ENCODE results near the gene FBXO15. TPM values are rescaled to one million over a fixed set of nuclear protein-coding genes. Genes with fewer than 3 reads are reported as not detected.
A peak's percentile ranks its signal among the peaks of the same experiment; 100 is the strongest.

Gene FBXO15
- total and polyA plus RNA-seq, 2 of the 8 experiments (the other 6 are each of a cell fraction or from before 2014, with no cell fraction given) = 0.84 to 0.85 TPM

DNA sequence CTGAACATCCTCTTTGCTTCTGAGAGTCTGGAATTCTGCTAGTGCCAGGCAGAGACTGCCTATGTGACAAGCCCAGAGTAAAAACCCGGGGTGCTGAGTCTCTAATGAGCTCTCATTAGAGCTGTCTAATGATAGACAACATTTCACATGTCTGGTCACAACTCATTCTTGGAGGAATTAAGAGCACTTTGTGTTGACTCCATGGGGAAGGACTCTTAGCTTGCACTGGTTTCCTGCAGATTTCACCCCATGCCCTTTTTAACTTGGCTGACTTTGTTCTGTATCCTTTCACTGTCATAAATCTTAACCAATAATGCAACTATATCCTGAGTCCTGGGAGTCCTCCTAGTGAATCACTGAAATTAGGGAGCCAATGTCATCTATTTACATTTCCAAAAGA, 33.5 kb downstream of the FBXO15 start:
- H2BK5ac ChIP-seq (ENCODE audit: low read depth, low read length) = no peak overlapping the region
- H3K27me3 ChIP-seq (replicated peaks in 1 of 4; ENCODE audit: control insufficient read depth in 3 of 4, extremely low read depth in 1 of 4, insufficient read depth in 3 of 4, low read length in 3 of 4) = no peaks in the 10 kb centered on the region
- no peak overlapping the region for H2BK15ac ChIP-seq (ENCODE audit: low read length)
- H3K79me2 ChIP-seq (ENCODE audit: control insufficient read depth in 1 of 2, insufficient read depth in 2 of 2, low read length in 2 of 2) = no peaks in the 10 kb centered on the region
- H3K9me3 ChIP-seq (ENCODE audit: insufficient read depth in 2 of 2, low read depth in 1 of 2, low read length in 1 of 2) = peaks cover 5 to 8% of the 10 kb centered on the region in 2 experiments; a peak in 3 of 4 replicates
- WGBS, 2 experiments (ENCODE audit: extremely low coverage in 1 of 2, insufficient coverage in 1 of 2, insufficient read length in 1 of 2, insufficient replicate concordance in 2 of 2, low coverage in 1 of 2, low lambda C conversion rate in 2 of 2, missing lambda C conversion rate in 1 of 2) = 87% methylated on average over 1 of the region's 1 CpG; no CpG with 5 or more reads in 1 of the 2 experiments
- no peak overlapping the region for H3K27ac ChIP-seq (ENCODE audit: low read depth, low read length)
- H3K4ac ChIP-seq (replicated peaks; ENCODE audit: insufficient read length, low read depth, low read length) = no peak overlapping the region
- H2AFZ ChIP-seq (ENCODE audit: low read length) = no peak overlapping the region
- DNase-seq (ENCODE audit: low read depth in 1 of 2, low spot score in 2 of 2) = no peak
- H4K5ac ChIP-seq (ENCODE audit: insufficient read length, low read depth, low read length) = no peak overlapping the region
- no peak overlapping the region for H3K4me2 ChIP-seq (ENCODE audit: insufficient read depth in 1 of 2, low read depth in 2 of 2, low read length in 2 of 2)
- H2AK5ac ChIP-seq (ENCODE audit: low read depth, low read length) = no peak overlapping the region
- H2BK12ac ChIP-seq (ENCODE audit: low read depth, low read length) = 0 out of 2 replicates have a peak overlapping the region, but pooled peaks have one; percentile 4
- H4K8ac ChIP-seq (ENCODE audit: extremely low read depth, insufficient read depth, low read length) = no peak overlapping the region
- no peak for FAIRE-seq
- H3K18ac ChIP-seq (ENCODE audit: extremely low read depth, low read length) = no peak overlapping the region
- H3K9ac ChIP-seq (replicated peaks in 1 of 4; ENCODE audit: extremely low read depth in 1 of 4, low read depth in 3 of 4, low read length in 3 of 4) = no peak overlapping the region
- H3K4me3 ChIP-seq (ENCODE audit: extremely low read depth in 1 of 4, insufficient read depth in 2 of 4, low read depth in 3 of 4, low read length in 4 of 4) = no peak overlapping the region
- H2BK20ac ChIP-seq (ENCODE audit: low read length) = no peak overlapping the region
- peaks cover 2 to 13% (median 8%) of the 10 kb centered on the region in 4 experiments; a peak in 5 of 7 replicates for H3K4me1 ChIP-seq (replicated peaks in 1 of 4; ENCODE audit: control insufficient read depth in 3 of 4, insufficient read depth in 4 of 4, low read length in 3 of 4)
- no peak overlapping the region for H3K14ac ChIP-seq (ENCODE audit: insufficient read length)
- no peaks in the 10 kb centered on the region; the same call in 1 of the 2 replicates for H3K23me2 ChIP-seq (ENCODE audit: low read depth, low read length)
- no peaks in the 10 kb centered on the region for H3K79me1 ChIP-seq (ENCODE audit: low read depth, low read length)
- no peak overlapping the region for H3K23ac ChIP-seq (ENCODE audit: insufficient read length)
- no peak overlapping the region for H2BK120ac ChIP-seq (replicated peaks; ENCODE audit: low read depth, low read length)
- no peak overlapping the region for H4K91ac ChIP-seq (replicated peaks; ENCODE audit: insufficient read length, low read length)
- no peak overlapping the region for H3K56ac ChIP-seq (replicated peaks; ENCODE audit: insufficient read length, low read depth, low read length)
- H3K36me3 ChIP-seq (ENCODE audit: control insufficient read depth in 2 of 4, insufficient read depth in 4 of 4, low read length in 3 of 4) = no peaks in the 10 kb centered on the region
- ChIA-PET POLR2A (ENCODE audit: partially characterized antibody) (no interaction called here), CTCF (ENCODE audit: partially characterized antibody) (interaction anchor here (1.0 to 2.5 kb wide), 5 partner anchors 31 to 215 kb away, joined by 3 to 12 read pairs (median 3); no protein-coding TSS in a partner anchor)
- no peaks in the 10 kb centered on the region for H4K20me1 ChIP-seq (replicated peaks in 1 of 2; ENCODE audit: control insufficient read depth in 1 of 2, insufficient read depth in 2 of 2, low read length in 2 of 2)
- TF ChIP-seq TBP (IDR thresholded peaks at IDR 0.05; ENCODE audit: low read depth, low read length) (no peak), RBBP5 (IDR thresholded peaks at IDR 0.05; ENCODE audit: borderline replicate concordance, low read depth, low read length) (no peak), RFX5 (IDR thresholded peaks at IDR 0.05; ENCODE audit: borderline replicate concordance, low read depth, low read length) (no peak), RNF2 (IDR thresholded peaks at IDR 0.05; ENCODE audit: borderline replicate concordance, low read depth, low read length, missing control alignments, poor library complexity, severe bottlenecking) (no peak), POLR2A (IDR thresholded peaks at IDR 0.05; ENCODE audit: control extremely low read depth in 1 of 2, low read depth in 2 of 2, low read length in 2 of 2) (no peak), SP1 (IDR thresholded peaks at IDR 0.05; ENCODE audit: low read depth, low read length) (no peak), CTCF (IDR thresholded peaks at IDR 0.05; ENCODE audit: control extremely low read depth in 1 of 3, insufficient read depth in 1 of 3, low read depth in 1 of 3, low read length in 3 of 3) (no peak), KDM5A (IDR thresholded peaks at IDR 0.05; ENCODE audit: low read length) (no peak), EZH2 (IDR thresholded peaks at IDR 0.05; ENCODE audit: low read depth, low read length, severe bottlenecking) (no peak), MAFK (IDR thresholded peaks at IDR 0.05; ENCODE audit: low read depth, low read length) (no peak), JUND (IDR thresholded peaks at IDR 0.05; ENCODE audit: low read length) (no peak), CBX5 (IDR thresholded peaks at IDR 0.05; ENCODE audit: low read depth, low read length) (no peak)
